ENCODE measurements around the gene DNAAF1.
"Not testable (repeated sequence)": the region's sequence is repeated elsewhere in the genome, so short reads cannot be mapped to it uniquely, and the experiment has no call there.

Gene DNAAF1

DNA sequence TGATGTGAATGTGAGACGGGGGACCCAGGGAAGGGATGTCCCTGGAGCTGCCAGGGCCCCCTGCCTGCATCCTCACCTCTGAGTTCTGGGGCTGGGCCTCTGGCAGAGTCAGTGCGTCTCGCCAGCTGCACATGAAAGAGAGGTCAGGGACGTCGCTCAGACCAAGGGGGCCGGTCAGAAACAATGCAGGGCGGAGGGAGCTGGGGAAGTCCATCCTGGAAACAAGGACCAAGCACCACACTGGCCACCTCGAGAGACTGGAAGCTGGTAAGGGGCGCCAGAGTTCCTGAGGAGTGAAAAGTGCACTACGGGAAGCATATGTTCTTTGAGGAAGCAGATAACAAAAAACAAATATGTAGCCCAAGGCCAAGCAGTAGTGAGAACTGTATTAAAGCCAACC, 39.7 kb downstream of the DNAAF1 start:
- DNase-seq (ENCODE audit: low spot score) = no peak

DNA sequence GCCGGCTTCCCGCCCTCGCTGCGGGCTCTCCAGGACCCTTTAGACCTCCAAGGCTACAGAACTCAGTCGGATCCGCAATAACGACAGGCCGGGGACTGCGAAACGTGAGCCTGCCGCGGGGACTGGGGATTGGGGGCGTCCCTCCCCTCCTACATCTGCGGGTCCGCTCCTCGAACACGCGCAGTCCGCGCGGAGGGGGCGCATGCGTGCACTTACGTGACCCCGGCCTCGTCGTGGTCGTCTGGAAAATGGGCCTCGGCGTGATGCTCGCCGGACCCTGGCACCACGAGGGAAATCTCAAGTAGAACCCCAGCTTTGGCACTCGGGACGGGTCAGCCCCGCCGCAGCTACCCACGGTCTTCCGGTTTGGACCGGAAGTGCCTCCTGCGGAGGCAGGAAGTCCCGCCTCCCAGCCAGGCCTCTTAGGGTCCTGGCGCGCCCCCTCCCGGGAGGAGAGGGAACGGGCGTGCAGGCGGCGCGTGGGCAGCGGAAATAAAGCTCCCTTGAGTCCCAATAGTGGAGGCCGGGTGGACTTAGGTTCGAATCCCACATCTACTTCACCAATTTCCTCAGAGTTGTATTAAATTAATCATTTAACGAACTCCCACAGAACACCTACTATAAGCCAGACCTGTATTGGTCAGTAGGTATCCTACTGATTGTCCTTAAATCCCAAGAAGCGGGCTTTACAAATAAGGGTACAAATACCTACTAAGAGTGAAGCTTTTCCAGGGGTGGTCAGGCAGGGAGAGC, 41.8 kb downstream of the DNAAF1 start, which contains the start of gene TAF1C:
TSS of gene TAF1C (minus strand) at position 373 of the 753 bp plus-strand sequence. CDS start 2,069 bp downstream, outside the sequence.
- DNase-seq (ENCODE audit: low spot score) = peak; percentile 95

DNA sequence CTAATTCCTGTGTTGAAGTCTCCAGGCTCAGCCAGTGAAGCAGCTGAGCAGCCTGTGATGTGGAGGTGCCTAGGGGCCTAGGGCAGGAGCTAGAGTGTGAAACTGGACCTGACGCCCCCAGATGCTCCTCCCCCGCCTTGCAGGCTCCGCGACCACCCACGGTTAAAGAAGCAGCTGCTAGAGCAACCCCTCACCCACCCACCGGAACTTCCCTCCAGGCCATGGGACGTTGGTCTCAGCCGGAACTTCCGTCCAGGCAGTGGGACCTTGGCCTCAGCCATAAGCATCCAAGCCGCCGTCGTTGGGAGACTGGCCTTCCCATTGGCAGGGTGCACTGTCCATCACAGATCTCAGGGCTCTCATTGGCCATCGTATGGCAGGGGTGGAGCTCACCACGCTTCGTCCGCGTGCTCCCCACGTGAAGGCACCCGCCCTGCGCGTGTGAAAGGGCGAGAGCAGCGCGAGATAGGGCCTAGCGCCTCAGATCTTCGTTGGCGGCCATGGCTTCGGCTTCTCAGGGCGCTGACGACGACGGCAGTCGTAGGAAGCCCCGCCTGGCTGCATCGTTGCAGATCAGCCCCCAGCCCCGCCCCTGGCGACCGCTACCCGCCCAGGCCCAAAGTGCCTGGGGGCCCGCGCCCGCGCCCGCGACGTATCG, 45.8 kb downstream of the DNAAF1 start, which contains the start of gene ADAD2:
TSS of gene ADAD2 (plus strand) at position 427 of the 658 bp plus-strand sequence. CDS start at position 501, 74 bp downstream.
- no peak for DNase-seq (ENCODE audit: low spot score)

DNA sequence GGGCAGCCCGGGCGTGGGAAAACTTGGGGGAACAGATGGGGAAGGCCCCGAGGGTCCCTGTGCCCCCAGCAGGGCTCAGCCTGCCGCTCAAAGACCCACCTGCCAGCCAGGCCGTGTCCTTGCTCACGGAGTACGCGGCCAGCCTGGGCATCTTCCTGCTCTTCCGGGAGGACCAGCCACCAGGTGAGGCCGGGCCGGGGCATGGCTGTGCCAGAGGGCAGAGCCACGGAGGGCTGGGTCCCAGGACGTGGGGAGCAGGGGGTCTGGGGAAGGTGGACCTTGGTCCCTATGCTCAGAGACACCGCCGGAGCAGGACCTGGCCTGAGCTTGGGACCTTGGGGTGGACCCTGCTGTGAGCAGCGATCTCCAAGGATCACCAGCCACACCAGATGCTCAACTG, 46.4 kb downstream of the DNAAF1 start:
- no peak for DNase-seq (ENCODE audit: low spot score)

DNA sequence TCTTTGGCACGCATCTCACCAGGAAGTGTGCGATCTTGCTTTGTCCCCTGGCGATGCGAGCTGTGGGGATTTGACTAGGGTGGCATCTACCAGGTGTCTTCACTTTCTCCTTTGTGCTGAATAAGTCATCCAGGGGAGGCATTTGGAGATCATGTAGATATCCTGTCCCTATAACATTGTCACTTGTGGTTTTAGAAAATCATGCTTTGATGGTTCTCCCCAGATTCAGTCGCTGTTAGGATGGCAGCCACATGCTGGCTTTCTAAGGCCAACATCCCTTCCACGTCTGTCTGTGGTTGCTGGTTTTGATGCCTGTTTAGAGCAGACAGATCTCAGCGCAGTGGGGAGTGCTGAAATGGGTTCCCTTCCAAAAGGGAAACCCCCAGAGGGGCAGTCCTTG, 48.4 kb downstream of the DNAAF1 start:
- no peak for DNase-seq (ENCODE audit: low spot score)

DNA sequence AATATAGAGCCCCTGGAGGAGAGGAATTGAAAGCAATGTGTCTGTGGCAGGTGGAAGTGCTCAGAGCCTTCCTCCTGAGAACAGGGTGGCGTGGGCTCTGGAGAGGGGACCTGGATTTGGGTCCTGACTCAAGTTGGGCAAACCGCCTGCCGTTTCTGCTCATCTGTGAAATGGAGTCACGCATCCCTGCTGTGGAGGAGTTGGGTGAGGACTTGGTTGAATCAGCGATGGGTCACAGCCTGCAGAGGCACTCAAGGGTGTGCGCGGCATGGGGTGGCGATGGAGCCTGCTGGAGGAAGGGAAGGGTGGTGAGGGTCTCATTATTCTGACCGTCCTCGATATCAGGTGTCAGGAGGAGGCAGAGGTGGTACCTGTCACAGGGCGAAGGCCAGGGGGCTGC, 48.9 kb downstream of the DNAAF1 start:
- no peak for DNase-seq (ENCODE audit: low spot score)

DNA sequence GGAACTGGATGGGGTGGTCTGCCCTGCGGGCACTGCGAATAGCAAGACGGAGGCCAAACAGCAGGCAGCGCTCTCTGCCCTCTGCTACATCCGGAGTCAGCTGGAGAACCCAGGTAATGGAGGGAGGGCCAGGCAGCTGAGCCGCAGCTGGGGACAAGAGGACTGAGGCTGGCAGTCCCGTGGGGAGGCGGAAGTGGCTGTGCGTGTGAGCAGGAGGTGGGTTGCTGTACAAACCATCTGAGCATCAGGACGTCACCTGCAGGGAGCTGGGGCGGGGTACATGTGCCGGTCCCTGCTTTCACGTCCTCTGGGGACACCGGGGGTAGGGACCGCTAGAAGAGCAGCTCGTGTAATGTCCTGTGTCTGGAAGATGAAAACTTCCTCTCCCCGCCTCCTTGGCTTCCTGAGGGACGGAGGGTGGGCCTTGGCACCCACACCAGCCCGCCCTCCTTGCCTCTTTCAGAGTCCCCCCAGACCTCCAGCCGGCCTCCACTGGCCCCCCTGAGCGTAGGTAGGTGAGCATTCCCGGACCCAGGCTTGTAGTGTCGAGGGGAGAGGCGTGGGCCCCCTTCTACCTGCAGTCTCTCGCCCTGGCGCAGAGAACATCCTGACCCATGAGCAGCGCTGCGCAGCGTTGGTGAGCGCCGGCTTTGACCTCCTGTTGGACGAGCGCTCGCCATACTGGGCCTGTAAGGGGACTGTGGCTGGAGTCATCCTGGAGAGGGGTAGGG, 49.5 kb downstream of the DNAAF1 start:
- no peak for DNase-seq (ENCODE audit: low spot score)

DNA sequence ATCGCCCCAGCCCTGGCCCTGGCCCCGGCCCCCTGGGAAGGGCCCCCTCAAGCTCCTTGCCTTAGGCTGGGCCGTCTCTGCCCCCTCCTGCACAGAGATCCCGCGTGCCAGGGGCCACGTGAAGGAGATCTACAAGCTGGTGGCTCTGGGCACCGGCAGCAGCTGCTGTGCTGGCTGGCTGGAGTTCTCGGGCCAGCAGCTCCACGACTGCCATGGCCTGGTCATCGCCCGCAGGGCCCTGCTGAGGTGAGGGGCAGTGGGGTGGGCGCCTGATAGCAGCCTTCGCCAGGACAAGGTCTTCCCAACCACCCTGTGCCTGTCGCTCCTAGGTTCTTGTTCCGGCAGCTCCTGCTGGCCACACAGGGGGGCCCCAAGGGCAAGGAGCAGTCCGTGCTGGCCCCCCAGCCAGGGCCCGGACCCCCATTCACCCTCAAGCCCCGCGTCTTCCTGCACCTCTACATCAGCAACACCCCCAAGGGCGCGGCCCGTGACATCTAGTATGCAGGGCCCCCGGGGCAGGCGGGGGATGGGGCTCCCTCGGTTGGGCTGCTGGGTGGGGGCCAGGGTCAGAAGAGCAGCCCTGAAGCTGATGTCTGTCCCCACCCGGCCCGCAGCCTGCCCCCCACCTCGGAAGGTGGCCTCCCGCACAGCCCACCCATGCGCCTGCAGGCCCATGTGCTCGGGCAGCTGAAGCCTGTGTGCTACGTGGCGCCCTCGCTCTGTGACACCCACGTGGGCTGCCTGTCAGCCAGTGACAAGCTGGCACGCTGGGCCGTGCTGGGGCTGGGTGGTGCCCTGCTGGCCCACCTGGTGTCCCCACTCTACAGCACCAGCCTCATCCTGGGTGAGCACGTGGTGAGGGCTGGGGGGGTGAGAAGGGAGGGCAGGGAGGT, 50.3 kb downstream of the DNAAF1 start:
- DNase-seq (ENCODE audit: low spot score) = no peak

DNA sequence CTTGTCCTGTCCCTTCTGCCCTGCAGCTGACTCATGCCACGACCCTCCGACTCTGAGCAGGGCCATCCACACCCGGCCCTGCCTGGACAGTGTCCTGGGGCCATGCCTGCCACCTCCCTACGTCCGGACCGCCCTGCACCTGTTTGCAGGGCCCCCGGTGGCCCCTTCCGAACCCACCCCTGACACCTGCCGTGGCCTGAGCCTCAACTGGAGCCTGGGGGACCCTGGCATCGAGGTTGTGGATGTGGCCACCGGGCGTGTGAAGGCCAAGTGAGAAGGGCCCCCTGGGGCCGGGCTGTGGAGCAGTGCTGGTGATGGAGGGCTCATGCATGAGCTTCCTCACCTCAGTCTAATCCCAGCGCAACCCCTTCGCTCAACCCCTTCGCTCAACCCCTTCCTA, 51.0 kb downstream of the DNAAF1 start:
- no peak for DNase-seq (ENCODE audit: low spot score)

DNA sequence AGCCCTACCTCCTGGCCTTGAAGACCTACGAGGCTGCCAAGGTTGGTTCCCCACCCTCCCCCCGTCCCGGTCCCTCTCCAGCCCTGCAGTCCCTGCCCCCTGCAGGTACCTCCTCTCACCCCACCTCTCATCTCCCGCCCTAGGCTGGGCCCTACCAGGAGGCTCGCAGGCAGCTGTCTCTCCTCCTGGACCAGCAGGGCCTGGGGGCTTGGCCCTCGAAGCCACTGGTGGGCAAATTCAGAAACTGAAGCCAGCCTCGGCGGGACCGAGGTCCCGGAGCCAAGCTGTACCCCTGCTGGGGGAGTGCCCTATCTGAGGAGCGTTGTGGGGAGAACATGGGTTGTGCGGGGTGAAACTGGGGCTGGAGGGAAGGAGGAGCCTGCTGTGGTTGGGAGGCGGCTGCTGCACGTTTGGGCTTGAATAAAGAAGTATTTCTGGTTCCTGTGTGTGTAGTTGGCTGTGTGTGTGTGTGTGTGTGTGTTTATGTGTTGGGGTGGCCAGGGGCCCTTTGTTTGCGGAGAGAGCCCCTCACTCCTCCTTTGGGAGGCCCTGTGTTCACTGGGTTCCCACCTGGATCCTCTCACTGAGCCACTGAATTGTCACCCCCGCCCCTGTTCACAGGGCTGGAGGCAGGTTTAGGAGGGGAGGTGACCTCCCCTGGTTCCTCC, 51.8 kb downstream of the DNAAF1 start:
- no peak for DNase-seq (ENCODE audit: low spot score)

DNA sequence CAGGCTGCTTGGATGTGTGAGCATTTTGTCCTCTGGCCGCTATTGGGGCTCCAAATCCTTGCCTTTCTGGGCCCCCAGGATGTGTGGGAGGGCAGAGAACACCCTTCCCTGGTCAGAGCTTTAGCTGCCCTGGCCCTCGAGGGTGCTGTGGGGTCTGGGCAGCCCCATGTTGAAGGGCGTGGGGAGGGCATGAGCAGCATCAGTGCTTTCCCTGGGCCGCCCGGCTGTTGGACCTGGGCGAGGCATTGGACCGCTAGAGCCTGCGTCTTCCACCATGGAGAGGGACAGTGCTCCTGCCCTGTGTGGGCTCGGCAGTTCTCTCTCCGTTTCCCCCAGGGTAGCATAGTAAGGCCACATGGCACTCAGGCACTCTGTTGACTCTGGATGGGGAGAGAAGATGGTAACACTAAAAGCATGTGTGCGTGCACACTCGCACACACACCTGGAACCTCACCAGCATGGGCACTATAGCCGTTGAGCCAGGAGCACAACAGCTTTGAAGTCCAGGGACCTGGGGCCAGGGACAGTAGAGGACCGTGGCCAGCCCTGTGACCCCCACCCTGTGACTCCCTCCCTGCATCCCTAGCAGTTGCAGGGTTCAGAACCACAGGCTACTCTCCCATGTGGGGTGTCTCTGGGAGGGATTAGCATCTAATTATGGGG, 52.5 kb downstream of the DNAAF1 start:
- no peak for DNase-seq (ENCODE audit: low spot score)

DNA sequence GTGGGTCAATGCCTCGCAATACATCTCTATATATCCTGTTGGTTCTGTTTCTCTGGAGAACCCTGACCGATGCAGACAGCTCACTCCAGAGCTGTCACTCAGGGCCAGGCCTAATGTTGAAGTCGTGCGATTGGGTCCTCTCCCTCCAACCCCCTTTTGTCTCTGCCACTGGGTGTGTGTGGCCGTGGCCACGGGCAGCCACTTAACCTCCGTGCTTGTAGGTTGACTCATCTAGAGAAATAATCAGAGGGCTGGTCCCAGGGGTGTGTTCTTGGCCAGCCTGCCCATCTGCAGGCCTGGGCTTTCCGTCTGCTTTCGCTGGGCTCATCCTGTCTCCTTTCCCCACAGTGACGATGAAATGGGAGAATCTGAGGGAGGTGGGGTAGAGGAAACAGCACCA, 53.3 kb downstream of the DNAAF1 start:
- no peak for DNase-seq (ENCODE audit: low spot score)

DNA sequence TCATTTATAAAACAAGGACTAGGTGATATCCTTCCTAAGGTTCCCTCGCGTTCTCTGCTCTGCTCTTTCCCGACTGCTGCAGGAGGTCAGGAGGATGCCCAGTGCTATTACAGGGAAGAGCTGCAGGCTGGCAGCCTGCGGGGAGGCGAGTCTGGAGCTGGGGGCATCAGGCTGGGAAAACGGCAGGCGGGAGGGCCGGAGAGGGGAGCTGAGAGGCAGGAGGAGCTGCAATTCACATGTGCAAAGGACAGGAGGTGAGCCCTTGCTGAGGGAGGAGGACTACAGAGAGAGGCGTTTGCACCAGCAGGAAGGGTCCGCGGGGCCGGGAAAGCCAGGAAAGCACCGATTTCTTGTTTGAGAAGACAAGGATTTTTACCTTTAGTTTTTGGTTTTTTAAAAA, 54.0 kb downstream of the DNAAF1 start:
- DNase-seq (ENCODE audit: low spot score) = no peak

DNA sequence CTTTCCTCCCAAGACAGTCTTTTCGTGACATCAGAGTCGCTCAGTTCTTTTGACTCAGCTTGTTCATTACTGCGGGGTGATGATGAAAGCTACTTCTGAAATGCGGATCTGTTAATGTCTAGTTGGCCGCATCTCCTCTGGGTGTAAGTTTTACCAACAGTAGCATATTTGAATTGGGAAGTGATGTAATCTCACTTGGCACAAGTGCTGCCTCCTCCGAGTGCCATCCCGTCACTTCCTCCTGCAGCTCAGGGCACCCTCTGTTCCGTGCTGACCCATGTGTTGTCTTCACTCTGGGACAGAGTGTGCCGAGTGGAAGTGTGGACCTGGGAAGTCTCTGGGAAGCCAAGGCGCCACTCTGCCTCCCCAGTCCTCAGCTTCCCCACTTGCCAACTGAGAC, 54.8 kb downstream of the DNAAF1 start:
- DNase-seq (ENCODE audit: low spot score) = no peak

DNA sequence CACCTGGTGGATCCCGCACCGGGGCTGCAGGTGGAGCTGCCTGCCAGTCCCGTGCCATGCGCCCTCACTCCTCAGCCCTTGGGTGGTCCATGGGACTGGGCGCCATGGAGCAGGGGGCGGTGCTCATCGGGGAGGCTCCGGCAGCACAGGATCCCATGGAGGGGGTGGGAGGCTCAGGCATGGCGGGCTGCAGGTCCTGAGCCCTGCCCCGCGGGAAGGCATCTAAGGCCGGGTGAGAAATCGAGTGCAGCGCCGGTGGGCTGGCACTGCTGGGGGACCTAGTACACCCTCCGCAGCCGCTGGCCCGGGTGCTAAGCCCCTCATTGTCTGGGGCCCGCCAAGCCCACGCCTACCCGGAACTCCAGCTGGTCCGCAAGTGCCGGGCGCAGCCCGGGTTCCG, 59.4 kb downstream of the DNAAF1 start:
- DNase-seq (ENCODE audit: low spot score) = not testable (repeated sequence)

DNA sequence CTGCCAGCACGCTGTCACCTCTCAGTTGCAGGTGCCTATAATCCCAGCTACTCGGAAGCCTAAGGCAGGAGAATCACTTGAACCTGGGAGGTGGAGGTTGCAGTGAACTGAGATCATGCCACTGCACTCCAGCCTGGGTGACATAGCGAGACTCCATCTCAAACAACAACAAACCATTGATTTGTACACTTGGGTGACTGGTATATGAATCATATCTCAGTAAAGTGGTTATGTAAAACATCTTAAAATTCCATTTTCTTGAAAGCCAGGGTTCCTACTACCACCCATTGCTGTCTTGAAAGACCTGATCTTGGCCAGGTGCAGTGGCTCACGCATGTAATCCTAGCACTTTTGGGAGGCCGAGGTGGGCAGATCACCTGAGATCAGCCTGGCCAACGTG, 60.0 kb downstream of the DNAAF1 start:
- DNase-seq (ENCODE audit: low spot score) = not testable (repeated sequence)

DNA sequence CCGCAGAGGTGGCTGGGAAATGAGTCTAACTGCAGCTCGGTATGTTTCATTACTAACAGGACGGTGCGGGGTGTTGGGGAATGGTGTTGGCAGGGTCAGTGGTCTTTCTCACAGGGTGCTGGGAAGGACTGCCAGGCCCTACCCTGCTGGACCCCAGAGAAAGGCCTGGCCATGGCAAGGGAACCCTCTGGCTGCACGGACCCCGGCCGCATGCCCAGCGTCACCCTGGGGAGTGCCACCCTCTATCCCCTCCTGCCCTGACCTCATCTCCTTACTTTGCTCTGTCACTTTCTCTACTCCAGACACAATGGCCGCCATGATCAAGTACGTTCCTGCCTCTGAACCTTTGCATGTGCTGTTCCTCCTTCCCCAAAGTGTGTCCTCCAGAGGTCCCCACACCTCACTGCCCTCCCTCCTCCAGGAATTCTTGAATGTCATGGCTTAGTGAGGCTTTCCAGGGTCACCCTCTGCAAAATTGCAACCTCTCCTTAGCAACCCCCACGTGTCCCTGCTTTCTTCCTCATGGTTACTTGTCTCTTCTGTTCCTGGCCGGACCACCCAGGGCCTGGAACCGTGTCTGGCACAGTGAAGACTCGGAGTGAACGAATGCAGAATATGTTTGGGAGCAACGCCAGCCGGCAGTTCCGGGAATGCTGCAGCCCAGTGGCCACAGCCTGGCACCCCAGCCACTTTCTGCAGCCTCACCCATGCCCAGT, 61.0 kb downstream of the DNAAF1 start:
- DNase-seq (ENCODE audit: low spot score) = no peak

DNA sequence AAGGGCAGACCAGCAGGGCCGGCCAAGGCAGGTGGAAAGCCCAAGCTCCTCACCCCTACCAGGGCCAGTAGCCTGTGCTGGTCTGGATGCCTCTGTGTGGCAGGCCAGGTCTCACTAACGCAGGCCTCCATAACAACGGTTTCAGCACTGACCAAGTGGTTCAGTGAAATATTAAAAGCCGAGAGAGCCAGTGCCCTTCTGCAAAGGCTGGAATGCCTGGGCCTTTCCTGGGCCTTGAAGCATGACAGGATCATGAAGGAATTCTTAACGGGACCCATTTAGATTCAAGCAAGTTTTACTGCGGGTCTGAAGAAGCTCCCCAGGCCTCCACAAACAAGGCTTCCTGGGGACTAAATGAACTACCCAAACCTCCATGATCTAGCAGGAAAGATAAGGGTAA, 62.1 kb downstream of the DNAAF1 start:
- peak; percentile 55 for DNase-seq (ENCODE audit: low spot score)

DNA sequence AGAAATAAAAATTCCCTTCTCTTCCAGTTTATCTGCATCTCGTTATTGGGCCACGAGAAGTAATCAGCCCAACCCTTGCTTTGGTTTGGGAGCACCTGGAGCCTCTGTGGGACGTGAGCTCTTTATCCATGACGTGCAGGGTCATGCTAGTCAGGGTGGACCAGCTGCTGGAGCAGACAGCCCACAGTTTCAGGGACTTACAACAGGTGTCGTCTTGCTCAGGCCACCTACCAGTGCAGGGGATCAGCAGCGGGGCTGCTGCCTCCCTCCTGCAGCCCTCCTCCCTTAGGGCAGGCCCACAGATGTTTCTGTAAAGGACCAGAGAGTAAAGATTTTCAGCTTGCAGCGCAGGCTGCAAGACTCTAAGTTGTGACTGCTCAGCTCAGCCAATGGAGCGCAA, 62.8 kb downstream of the DNAAF1 start:
- no peak for DNase-seq (ENCODE audit: low spot score)

DNA sequence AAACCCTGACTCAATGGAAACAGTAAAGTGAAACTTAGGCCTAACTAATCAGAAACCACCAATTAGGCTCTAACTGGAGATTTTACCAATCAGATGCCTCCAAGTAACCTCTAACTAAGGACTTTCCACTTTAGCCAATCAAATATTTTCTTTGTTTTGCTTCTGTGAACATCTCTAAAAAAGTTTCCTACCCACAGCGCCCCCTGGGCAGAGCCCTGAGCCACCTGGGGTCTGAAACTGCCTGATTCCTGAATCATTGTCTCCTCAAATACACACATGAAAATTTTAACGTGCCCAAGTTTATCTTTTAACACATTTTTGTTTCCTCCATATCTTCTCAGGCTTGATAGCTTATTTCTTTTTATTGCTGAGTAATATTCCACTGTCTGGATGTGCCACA, 64.9 kb downstream of the DNAAF1 start:
- DNase-seq (ENCODE audit: low spot score) = no peak
